Dedifferentiated amniotic fluid mesenchymal stem cell (primary cell): ENCODE data around the gene WNK1.
"Not testable (repeated sequence)": the region's sequence is repeated elsewhere in the genome, so short reads cannot be mapped to it uniquely, and the experiment has no call there.

Source experiments
- DNase-seq: peaks from one replicate; pipeline ENCODE4 v3.0.0-alpha.2; 2016; ENCODE audit errors: extremely low spot score

The WNK1 gene

DNA sequence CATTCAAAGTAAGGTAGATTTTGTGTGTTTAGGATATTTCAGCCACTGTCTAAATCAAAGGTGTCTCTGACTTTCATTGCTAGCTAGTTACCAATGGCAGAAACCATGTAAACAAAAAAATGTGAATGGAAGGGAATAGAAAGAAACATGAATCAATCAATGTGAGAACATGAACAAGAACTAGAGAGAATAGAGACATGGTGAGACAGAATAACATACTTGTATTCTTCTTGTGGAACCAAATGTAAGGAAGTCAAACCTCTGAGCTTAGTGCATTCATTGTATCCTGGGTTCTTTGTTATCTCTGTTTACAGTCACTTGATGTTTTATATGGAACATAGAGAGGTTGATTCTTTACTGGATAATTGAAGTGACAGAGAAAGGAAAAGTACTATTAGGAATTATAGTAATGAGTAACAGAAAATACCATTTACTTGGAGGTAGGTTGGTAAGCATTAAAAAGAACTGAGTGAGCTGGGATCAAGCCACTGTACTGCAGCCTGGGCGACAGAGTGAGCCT, 2.6 kb upstream of the WNK1 start:
- no peak for DNase-seq

DNA sequence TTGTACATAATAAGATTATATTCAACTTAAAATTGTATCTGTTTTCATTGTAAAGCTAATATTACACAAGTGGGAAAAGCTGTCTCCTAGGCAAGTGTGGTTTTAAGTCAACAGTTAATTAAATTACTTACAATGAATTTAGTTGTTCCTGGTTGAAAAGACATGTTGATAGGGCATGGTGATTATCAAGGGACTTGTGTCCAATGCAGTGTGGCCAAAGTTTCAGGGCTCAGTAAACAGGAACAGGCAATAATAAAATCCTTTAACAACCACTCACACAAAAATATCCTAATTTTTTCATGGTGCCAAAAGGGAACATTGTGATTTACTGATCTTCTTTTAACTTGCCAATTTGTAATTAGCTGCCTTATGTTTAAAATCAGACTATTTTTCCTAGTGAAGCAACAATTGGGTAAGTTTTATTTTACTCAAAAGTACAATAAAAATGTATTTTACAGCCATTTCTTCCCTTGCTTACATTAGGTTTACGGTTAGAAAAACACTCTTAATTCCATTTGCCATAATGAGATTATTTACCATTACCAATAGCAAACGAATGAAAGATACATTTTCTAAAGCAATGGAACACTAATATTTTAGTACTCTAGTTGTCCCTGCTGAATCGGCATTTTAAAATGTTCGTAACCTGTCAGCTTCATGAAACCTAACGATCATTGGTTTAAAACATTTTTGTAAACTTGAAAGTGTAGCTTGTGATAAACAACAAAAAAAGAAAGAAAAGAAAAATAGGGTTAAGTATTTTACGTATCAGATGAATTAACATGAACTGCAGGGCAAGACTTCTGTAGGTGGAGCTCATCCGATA, 1.8 kb upstream of the WNK1 start:
- DNase-seq, result no peak

DNA sequence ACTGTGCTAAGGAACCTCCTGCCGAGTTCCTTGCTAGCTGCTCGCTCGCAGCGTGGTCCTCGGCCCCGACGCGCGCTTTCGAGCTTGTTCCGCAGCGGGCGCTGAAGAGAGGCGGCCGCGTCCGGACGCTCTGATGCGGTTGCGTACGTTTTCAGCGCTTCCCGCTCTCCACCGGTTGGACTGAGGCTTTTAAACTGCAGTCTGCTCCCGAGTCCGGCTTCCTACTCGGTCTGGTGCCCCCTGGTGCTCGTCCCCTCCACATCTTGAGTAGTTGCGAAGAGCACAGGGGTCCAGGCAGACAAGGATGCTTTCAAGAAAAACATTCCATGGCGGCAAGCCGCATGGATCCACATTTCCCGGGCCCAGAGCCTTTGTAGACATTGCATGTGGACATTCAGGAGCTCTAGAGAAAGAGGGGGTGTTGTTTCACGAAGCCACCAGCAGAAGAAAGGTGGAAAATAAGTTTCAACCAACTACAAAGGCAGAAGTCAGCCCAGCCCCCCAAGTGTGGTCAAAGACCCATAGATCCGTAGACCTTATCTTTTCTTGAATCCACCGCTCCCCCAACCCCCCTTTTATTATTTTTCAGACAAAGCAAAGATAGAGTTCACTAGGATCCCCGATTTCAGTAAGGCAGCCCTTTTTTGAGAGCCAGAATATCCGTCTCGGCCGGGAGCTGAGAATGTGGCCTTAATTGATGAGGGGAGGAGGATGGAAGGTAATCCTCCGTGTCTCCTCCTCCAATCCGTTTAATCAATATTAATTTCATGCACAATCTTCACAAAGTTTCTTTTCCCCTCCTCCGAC, 984 bp upstream of the WNK1 start:
- DNase-seq, result peak; percentile 95

DNA sequence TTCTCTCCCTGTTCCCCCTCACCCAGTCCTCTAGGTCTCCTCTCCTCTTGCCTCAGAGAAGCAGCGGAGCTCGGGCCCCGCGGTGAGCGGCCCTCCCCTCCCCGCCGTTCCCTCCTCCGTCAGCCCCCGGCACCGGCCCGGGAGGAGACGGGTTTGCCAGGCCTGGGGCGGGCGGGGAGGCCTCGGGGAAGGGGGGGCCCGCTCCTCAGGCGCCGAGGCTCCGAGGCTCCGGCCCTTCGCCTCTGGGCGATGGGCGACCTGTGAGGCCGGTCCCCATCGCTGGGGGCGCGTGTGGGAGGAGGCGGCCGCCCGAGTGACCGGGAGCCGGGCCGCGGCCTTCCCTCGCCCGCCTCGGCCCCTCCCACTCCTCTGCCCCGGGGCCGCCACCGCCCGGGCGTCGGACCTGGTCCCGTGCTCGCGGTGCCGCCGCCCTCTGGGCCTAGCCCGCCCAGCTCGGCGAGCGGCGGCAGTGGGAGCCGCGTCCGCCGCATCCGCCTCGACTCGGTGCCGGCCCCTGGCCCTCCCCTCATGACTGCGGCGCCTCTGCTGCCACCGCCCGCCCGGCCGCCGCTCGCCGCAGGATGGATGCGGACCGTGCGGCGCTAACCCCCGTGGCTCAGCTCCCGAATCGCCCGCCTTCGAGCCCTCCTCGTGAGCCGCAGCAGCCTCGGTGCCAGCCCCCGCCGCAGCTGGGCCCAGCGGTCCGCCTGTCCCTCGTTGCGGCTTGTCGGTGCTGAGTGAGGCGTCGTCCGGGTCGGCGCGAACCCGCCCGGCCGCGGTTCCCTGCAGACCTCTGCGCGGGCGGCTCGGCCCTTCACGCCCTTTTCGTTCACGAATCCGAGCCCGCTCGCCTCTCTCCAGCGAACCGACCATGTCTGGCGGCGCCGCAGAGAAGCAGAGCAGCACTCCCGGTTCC, 574 bp downstream of the WNK1 start:
- no peak for DNase-seq

DNA sequence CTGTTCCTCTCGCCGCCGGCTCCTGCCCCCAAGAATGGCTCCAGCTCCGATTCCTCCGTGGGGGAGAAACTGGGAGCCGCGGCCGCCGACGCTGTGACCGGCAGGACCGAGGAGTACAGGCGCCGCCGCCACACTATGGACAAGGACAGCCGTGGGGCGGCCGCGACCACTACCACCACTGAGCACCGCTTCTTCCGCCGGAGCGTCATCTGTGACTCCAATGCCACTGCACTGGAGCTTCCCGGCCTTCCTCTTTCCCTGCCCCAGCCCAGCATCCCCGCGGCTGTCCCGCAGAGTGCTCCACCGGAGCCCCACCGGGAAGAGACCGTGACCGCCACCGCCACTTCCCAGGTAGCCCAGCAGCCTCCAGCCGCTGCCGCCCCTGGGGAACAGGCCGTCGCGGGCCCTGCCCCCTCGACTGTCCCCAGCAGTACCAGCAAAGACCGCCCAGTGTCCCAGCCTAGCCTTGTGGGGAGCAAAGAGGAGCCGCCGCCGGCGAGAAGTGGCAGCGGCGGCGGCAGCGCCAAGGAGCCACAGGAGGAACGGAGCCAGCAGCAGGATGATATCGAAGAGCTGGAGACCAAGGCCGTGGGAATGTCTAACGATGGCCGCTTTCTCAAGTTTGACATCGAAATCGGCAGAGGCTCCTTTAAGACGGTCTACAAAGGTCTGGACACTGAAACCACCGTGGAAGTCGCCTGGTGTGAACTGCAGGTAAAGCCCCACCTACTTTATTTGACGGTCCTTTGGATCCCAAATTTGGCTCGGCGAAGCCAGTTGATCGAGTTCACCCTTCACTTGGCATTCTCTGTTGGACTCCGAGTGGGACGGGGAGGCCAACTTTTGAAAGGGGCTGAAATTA, 1.5 kb downstream of the WNK1 start:
- DNase-seq, result no peak

DNA sequence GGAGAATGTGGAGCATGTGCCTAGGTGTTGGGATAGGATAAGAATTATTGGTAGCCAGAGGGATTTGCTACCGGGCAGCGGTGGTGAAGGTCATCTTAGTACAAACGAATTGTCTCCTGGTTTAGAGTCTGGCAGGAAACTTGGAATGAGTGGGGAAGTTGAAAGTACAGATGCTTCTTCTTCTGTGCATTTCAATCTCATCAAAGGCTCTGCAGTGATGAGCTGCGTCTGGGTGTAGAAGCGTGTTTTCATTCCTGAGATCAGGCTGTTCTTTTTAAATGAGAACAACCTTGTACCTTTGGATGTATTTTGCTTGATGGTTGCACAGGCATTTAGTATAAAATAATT, 2.1 kb downstream of the WNK1 start:
- DNase-seq, result no peak

DNA sequence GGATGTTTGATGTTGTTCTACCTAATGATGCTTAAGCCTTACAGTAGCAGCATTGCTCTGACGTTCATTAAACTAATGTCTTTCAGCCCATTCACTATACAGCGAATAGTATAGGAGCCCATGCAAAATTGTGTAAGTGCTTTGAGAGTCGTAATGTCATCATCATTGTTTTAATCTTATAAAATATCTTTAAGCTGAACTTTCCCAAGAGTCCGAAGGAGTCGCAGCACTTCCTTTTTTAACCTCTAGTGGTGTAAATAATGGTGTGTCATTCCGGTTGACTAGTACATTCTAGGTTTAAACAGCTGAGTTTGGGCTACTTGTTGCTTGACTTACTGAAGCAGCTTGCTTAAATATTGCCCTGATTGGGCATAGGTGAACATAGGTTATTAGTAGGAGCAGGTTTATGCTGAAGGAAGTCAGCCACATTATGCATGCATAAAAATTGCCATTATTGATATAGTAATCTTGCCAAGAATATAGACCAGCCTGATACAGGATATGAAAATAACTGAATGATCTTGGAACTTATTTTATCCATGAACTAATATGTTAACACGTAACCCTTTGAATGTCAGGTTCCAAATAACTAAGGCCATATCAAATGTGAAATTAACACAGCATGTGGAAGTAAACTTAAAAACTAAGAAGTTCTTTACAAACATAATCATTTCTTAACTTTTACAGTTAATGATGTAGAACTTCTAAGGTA, 2.6 kb downstream of the WNK1 start:
- peak; percentile 75 for DNase-seq

DNA sequence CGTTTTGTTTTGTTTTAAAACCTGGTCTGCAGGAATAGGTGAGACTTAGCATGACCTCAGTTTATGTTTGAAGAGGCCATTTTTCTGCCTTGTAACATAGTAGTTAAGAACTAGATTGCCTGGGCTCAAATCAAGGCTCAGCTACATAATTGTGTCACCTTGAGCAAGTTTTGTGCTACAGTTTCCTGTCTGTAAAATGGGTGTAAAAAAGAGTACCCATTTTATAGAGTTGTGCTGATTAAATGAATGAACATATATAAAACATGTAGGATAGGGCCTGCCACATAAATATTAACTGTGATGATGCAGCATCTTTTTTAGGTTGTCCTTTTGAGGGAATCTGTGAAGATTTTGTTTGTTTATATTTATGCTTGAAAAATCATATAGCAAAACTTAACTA, 7.2 kb downstream of the WNK1 start:
- no peak for DNase-seq

DNA sequence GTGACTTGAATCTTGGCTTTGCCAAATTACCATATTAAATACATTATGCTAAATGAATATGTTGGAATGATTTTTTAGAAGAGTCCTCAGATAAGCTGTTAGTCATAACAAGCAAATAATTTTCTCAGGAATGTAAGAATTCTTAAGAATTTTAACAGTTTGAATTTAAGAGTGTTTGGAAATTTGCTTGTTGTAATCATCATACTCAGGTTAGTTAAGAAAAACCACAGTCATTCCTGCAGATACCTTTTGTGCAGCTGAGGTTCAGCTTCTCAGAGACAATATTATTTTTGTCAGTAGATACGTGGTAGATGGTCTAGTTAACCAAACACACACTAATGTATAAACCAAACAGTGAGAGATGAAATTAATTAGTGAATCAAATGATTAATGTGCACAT, 8.9 kb downstream of the WNK1 start:
- no peak for DNase-seq

DNA sequence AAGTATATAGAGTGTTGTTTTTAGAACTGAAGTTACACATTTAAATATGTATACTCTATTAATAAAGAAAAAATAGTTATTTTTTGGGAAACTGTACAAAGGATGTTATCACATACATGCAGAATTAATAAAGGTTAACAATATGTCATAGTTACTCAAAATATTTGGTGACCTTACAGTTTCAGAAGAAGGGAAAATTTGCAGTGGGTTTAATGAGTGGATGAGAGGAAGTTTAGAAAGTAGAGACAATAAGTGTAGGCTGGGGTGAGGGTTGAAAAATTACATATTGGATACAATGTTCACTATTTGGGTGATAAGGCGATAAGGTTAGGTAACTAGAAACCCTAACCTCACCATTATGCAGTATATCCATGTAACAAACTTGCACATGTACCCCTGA, 13.5 kb downstream of the WNK1 start:
- DNase-seq, result no peak

DNA sequence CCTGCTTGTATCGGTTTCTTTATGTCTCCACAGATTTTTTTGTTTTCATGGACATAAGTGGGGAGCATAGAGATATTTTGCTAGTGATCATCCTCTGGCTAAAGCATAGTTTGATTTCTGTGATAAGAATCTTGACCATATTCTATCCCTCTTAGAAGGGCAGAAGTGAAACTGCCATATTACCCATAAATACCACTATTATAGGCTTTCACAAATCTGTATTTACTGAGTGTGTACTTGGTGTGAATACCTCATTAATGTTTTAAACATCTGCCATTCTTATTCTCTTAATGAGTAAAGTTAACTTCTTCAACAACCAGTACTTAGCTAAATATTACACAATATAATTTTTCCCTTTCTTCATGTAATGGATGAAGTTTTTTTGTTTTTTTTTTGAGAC, 16.1 kb downstream of the WNK1 start:
- no peak for DNase-seq

DNA sequence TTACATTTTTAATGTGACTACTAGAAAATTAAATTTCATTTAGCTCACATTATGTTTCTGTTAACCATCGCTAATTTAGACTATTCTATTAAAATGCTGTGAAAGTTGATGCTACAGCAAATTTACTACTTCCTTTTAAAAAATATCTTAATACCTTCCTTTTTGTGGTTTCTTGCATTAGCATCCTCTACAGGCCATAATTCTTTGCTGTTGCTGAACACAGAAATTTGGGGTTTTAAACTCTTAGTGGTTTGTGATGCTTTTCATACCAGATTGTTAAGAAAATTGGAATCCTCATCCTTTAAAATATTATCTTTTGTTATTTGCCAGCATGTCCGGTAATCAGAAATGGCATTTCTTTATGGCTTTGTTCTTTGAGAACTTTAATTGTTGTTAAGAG, 18.1 kb downstream of the WNK1 start:
- DNase-seq, result no peak

DNA sequence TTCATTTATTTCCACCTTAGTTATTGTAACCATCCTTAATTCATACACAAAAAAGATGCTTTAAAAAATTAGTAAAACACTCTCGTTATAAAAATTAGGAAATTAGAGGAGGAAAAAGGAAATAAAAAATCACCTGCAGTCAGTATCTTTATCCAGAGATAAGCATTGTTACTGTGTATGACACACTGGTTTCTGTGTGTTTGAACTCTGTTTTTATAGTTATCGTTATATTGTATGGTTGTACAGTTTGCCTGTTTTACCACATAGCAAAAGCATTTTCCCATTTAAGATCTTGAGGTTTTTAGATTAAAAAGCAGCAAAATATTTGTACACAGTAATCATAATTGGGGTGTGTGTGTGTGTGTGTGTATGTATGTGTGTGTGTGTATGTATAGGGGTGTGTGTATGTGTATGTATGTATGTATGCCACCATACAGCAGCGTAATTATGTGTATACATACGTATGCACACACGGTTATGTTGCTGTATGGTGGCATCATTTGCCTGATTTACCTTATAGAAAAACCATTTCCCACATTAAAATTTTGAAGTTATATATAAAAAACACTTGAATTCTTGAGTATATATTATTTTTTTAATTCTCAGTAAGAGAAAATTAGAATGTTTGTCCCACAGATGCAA, 19.8 kb downstream of the WNK1 start:
- no peak for DNase-seq

DNA sequence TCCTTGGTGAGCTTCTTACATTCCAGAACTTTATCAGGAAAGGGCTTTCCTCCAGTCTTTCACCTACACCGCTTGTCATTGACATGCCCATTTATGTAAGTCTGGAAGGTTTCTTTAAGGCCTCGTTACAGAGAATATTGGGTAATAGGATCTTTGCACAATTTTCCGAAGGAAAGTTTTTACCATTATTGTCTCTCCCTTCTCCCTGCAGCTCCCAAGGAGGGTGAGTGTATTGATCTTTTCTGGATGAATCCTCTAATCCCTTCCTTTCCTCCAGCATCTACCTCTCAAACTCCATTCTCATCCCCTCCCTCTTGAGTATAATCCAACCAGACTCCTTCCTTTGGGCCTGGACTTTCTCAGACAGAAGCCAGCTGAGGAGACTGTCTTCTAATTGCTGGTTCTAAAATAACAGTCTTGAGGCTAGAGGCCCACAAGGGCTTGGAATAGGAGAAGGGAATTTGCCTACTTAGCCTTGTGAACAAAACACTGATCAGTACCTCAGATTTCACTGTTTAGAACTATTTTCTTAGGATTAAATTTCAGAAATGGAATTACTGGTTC, 21.8 kb downstream of the WNK1 start:
- DNase-seq, result peak; percentile 42

DNA sequence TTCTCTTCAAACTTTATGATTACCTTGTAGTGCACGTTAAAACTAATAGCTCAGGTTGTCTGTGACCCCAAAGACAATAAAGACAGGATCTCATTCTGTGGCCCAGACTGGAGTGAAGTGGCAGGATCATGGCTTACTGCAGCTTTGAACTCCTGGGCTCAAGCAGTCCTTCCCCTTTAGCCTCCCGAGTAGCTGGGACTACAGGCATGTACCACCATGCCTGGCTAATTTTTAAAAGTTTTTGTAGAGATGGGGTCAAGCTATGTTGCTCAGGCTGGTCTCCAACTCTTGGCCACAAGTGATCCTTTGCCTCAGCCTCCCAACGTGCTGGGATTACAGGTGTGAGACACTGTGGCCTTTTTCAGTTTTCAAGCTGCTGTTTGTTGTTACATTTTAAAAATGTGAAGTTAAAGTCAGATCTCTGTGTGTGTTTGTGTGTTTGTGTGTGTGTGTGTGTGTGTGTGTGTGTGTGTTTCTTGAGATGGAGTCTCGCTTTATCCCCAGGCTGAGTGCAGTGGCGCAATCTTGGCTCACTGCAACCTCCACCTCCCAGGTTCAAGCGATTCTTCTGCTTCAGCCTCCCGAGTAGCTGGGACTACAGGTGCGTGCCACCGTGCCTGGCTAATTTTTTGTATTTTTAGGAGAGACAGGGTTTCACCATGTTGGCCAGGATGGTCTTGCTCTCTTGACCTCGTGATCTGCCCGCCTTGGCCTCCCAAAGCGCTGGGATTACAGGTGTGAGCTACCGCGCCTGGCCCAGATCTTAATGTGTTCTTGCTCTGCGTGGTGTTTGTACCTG, 23.8 kb downstream of the WNK1 start:
- not testable (repeated sequence) for DNase-seq

DNA sequence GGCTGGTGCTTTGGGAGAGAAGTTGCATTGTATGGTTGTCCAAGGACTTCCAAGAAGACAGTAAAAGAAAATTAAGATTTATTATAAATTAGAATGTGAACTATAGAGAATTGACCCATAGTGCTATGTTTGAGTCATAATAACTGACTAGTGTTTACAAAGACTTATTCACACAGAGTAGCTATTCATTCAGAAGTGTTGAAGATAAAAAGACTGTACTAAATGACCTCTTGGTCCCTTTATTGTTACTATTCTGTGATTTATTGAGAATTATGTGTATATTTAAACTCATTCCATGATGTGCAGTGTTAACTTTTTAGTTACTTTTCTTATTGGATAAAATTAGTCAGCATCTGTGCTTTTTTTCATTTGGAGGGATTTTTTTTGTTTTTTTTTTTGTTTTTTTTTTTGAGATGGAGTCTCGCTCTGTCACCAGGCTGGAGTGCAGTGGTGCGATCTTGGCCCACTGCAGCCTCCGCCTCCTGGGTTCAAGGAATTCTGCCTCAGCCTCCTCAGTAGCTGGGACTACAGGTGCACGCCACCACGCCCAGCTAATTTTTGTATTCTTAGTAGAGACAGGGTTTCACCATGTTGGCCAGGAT, 24.5 kb downstream of the WNK1 start:
- DNase-seq, result not testable (repeated sequence)

DNA sequence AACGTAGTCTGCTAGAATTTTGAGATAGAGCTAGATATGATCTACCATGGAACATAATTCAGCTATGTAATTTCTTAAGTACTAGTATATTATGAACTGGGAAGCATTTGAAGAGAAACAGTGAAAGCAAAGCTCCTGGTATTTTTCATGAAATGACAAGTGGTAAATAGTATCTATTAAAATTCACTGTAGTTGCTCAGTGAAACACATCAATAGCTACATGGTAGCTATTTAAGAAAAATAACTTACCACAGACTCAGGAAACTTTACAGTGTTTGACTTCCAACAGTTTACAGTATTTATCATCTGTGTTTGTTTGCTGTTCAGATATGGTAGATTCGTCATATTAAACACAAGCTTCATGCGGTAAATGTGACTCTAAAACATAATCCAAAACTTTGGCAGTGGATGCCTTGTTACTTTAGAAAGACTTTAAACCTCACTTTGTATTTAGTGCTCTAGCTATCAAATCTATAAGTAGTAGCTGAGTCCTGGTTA, 25.2 kb downstream of the WNK1 start:
- DNase-seq, result no peak

DNA sequence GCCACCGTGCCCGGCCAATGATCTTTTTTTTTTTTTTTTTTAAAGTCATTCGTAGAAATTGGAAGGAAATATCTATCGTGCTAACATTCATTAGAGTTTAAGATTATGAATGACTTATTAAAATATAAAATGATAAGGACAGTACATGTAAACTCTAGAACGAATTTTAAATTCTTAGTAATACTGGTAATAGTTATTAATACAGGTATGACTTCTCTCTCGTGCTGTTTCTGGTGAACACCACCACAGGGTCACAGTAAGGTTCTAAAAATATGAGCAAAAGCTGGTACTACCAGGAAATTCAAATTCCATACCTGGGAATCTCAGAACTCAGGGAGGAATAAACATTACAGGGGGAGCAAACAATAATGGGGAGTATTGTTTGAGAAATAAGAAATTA, 26.2 kb downstream of the WNK1 start:
- no peak for DNase-seq
